ENCODE measurements around the gene TXN2. TPM values are rescaled to one million over a fixed set of nuclear protein-coding genes. Genes with fewer than 3 reads are reported as not detected.
"Not testable (repeated sequence)": the region's sequence is repeated elsewhere in the genome, so short reads cannot be mapped to it uniquely, and the experiment has no call there.

TXN2 gene
- total RNA-seq, 8 experiments from 2014 or later, result 44.9 to 82.2 (median 61.0) TPM

DNA sequence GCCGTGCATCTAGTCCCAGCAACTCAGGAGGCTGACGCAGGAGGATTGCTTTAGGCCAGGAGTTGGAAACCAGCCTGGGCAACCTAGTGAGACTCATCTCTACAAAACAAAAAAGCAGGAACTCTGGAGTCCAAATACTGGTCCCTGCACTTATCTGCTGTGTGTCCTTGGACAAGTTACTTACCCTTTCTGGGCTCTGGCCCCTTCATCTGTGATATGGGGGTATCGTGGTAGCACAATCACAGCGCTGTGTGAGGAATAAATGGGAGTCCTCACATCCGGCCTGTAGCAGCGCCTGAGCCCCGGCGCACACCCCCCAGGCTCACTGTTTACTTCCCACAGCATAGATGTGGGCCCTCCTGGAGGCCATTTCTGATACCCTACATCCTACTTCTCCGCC, 49.5 kb downstream of the TXN2 start:
- Histone ChIP-seq H3K4me1 (replicated peaks in 1 of 2) (peaks cover 0 to 26% of the 10 kb centered on the region in 2 donors), H3K27ac (no peak overlapping the region), H3K4me3 (no peak overlapping the region)
- ATAC-seq (replicated peaks in 6 of 8), result no peak
- WGBS, 10 experiments, result 72 to 100% (median 93%) methylated on average over 1 to 4 of the region's 9 CpGs; no CpG with 5 or more reads in 3 of the 10 experiments
- in situ Hi-C loops (cut with MboI; ENCODE audit: low pct_unique_long_range_greater_than_20kb in 2 of 9, low sequenced_read_pairs in 9 of 9, unreplicated experiment in 9 of 9), result no loop called here

DNA sequence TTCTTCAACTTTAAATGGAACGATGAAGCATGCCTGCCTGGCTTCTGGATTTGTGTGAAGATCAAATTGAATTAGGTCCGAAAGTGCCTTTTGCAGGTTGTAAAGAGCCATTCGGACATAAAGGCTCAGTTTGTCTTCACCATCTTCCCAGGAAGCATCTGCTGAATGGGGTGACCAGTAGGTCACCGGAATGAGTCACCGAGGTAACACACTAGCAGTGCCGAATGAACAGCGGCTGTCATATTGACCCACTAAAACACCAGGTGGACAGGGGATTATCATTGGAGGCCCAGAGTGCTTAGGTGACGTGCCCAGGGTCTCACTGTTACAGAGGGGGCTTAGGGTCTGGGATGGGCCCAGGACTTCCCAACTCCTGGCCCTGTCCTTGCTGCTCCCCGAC, 50.6 kb downstream of the TXN2 start:
- 51 to 100% (median 78%) methylated on average over 1 to 5 of the region's 9 CpGs; no CpG with 5 or more reads in 4 of the 10 experiments for WGBS, 10 experiments
- Histone ChIP-seq H3K4me1 (replicated peaks in 1 of 2) (peaks cover 8 to 36% of the 10 kb centered on the region in 2 donors), H3K27ac (no peak overlapping the region), H3K4me3 (no peak overlapping the region)
- in situ Hi-C loops (cut with MboI; ENCODE audit: low pct_unique_long_range_greater_than_20kb in 2 of 9, low sequenced_read_pairs in 9 of 9, unreplicated experiment in 9 of 9), result no loop called here
- ATAC-seq (replicated peaks in 6 of 8), result no peak

DNA sequence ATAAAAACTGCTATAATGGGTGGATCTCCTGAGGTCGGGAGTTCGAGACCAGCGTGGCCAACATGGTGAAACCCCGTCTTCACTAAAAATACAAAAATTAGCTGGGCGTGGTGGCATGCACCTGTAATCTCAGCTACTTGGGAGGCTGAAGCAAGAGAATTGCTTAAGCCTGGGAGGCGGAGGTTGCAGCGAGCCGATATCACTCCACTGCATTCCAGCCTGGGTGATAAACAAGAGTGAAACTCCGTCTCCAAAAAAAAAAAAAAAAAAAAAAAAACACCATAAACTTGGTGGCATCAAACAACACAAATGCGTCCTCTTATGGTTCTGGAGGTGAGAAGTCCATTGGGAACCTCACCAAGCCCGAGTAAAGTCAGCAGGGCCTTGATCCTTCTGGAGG, 53.5 kb downstream of the TXN2 start:
- H3K4me3 ChIP-seq; in situ Hi-C loops (cut with MboI; ENCODE audit: low pct_unique_long_range_greater_than_20kb in 2 of 9, low sequenced_read_pairs in 9 of 9, unreplicated experiment in 9 of 9); ATAC-seq (replicated peaks in 6 of 8); H3K27ac ChIP-seq: not testable (repeated sequence)
- H3K4me1 ChIP-seq (replicated peaks in 1 of 2), result peaks cover 9 to 20% of the 10 kb centered on the region in 2 donors
- WGBS, 10 experiments, result 80 to 100% (median 94%) methylated on average over 1 to 7 of the region's 11 CpGs; no CpG with 5 or more reads in 3 of the 10 experiments

DNA sequence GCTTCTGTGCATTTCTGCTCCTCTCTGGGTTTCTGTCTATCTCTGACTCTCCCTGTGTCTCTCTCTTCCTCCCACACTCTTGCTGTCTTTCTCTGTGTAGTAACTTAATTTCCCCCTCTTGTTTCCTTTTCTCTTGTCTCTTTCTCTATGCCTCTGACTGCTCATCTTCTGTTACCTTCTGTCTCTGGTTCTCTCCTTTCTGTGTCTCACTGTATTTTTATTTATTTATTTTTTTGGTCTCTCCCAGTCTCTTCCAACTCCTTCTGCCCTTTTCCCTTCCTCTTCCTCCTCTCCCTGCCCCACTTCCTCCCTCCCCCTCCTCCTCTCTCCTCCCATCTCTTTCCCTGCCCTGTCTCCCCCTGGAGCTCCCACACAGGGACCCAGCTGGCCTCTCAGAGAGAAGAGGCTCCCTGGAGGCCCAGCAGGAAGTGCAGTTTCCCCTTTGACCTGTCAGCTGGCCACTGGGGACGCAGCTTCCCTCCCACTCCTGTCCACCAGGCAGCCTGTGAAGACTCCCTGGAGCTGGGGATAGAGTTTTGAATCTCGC, 55.4 kb downstream of the TXN2 start:
- WGBS, 10 experiments, result 40 to 60% methylated on average over 1 of the region's 2 CpGs; no CpG with 5 or more reads in 8 of the 10 experiments
- H3K4me3 ChIP-seq, result no peak overlapping the region
- peak overlapping the region; percentile 51 to 59 for H3K27ac ChIP-seq
- peaks cover 9 to 13% of the 10 kb centered on the region in 2 donors for H3K4me1 ChIP-seq (replicated peaks in 1 of 2)
- in situ Hi-C loops (cut with MboI; ENCODE audit: low pct_unique_long_range_greater_than_20kb in 2 of 9, low sequenced_read_pairs in 9 of 9, unreplicated experiment in 9 of 9), result no loop called here
- peak in 5 of 8 experiments; percentile 71 to 98 (median 98) for ATAC-seq (replicated peaks in 6 of 8)

DNA sequence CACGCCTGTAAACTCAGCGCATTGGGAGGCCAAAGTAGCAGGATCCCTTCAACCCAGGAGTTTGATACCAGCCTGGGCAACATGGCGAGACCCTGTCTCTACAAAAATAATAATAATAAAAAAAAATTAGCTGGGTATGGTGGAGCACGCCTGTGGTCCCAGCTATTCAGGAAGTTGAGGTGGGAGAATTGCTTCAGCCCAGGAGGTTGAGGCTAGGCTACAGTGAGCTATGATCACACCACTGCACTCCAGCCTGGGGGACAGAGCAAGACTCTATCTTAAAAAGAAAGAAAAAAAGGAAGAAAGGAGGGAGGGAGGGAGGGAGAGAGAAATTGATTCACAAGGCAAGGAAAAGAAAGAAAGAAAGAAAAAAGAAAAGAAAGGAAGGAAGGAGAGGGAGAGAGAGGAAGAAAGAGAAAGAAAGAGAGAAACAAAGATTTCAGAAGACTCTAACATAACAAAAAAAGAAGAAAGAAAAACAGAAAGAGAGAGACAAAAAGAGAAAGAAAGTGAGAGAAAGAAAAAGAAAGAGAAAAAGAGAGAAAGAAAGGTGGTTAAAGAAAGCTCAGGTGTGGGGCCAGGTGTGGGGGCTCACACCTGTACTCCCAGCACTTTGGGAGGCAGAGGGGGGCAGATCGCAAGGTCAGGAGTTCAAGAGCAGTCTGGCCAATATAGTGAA, 56.4 kb downstream of the TXN2 start:
- ATAC-seq (replicated peaks in 6 of 8), result no peak
- Histone ChIP-seq H3K27ac (no peak overlapping the region), H3K4me1 (replicated peaks in 1 of 2) (peaks cover 9 to 13% of the 10 kb centered on the region in 2 donors), H3K4me3 (no peak overlapping the region)
- WGBS, 10 experiments, result 77 to 100% (median 99%) methylated on average over 1 to 5 of the region's 5 CpGs; no CpG with 5 or more reads in 2 of the 10 experiments
- in situ Hi-C loops (cut with MboI; ENCODE audit: low pct_unique_long_range_greater_than_20kb in 2 of 9, low sequenced_read_pairs in 9 of 9, unreplicated experiment in 9 of 9), result no loop called here

DNA sequence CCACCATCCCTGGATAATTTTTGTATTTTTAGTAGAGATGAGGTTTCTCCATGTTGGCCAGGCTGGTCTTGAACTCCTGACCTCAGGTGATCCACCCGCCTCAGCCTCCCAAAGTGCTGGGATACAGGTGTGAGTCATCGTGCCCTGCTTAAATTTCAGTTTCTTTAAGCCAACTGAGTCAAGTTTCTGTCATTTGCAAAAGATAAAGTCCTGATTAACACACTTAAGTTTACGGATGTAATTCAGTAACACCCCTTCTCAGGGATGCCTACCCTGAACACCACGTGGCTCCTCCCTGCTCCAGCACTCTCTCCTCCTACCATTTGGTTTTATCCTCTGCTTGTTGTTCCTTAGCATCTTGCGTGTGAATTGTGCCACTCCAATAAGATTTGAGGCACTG, 57.0 kb downstream of the TXN2 start:
- H3K4me3 ChIP-seq; H3K27ac ChIP-seq; ATAC-seq (replicated peaks in 6 of 8); in situ Hi-C loops (cut with MboI; ENCODE audit: low pct_unique_long_range_greater_than_20kb in 2 of 9, low sequenced_read_pairs in 9 of 9, unreplicated experiment in 9 of 9): not testable (repeated sequence)
- H3K4me1 ChIP-seq (replicated peaks in 1 of 2), result peaks cover 10 to 17% of the 10 kb centered on the region in 2 donors
- 83 to 100% (median 92%) methylated on average over 1 to 4 of the region's 5 CpGs; no CpG with 5 or more reads in 6 of the 10 experiments for WGBS, 10 experiments

DNA sequence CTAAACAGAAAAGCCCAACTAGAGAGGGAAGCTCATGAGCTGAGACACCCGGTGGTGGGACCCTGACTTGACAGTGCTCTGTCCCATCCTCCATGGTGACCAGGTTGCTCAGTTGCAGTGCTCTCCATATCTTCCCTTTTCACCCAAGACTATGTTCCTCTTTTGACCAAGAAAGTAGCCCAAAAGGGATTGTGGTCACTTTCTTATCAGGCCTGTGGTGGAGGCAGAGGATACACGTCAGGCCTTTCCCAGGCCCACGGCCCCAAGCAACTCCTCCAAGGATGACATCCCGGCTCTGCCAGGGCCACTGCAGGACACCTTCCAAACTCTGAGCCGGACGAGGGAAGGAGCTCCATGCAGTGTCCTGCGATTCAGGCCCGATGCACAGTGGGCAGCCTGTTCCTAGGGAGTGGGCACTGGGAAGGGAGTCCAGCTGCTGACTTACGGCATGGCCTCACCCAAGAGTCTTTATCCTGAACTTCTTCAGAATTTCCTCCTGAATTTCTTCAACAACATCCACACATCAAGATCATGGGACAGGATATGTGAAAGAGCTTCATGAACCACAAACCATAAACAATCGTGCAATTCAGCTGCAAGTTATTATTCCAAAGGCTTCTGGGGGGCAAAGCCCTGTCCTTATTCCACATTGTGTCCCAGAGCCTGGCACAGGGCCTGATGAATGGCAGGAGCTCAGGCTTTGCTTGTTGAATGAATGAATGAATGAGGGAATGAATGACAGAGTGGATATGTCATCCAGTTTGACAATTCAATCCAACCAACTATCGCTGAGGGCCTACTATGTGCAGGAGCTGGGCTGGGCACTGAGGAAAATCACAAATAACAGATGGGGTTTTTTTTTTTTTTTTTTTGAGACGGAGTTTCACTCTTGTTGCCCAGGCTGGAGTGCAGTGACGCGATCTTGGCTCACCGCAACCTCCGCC, 57.7 kb downstream of the TXN2 start:
- Histone ChIP-seq H3K4me1 (replicated peaks in 1 of 2) (peaks cover 13 to 24% of the 10 kb centered on the region in 2 donors), H3K4me3 (no peak overlapping the region), H3K27ac (no peak overlapping the region)
- in situ Hi-C loops (cut with MboI; ENCODE audit: low pct_unique_long_range_greater_than_20kb in 2 of 9, low sequenced_read_pairs in 9 of 9, unreplicated experiment in 9 of 9), result no loop called here
- 70 to 100% (median 93%) methylated on average over 1 to 9 of the region's 16 CpGs; no CpG with 5 or more reads in 3 of the 10 experiments for whole genome bisulfite sequencing, 10 experiments
- no peak for ATAC-seq (replicated peaks in 6 of 8)

DNA sequence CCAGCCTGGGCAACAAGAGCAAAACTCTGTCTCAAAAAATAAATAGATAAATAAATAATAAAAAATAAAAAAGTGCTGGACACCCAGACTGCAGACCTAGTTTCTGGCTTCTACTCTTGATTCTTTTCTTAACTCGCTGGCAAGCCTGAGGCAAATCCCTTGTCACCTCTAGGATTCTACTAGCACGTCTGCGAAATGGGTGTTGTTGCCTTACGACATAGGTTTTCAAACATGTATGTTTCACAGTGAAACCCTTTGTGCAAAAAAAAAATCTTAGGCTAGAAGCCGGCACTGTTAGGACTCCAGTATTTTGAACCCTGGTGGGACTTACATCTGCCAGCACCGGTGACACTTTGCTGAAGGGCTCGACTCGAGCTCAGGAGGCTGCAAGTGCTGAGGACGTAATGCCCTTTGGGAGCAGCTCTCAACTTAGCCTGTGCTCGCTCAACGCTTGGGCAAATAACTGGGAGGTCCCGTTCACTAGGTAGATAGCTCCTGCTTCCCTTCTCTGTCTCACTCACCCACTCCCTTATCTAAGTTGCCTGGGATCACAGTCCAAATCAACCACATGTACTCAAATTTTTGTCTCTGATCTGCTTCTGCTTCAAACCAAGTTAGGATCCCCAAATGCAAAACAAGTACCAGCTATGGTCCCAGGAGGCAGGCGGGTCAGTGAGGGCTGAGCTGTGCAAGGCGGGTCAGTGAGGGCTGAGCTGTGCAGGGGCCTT, 59.0 kb downstream of the TXN2 start:
- Histone ChIP-seq H3K27ac (no peak overlapping the region), H3K4me1 (replicated peaks in 1 of 2) (peaks cover 13 to 26% of the 10 kb centered on the region in 2 donors), H3K4me3 (no peak overlapping the region)
- WGBS, 10 experiments, result 73 to 100% (median 93%) methylated on average over 1 to 6 of the region's 14 CpGs; no CpG with 5 or more reads in 1 of the 10 experiments
- in situ Hi-C loops (cut with MboI; ENCODE audit: low pct_unique_long_range_greater_than_20kb in 2 of 9, low sequenced_read_pairs in 9 of 9, unreplicated experiment in 9 of 9), result no loop called here
- ATAC-seq (replicated peaks in 6 of 8), result no peak

DNA sequence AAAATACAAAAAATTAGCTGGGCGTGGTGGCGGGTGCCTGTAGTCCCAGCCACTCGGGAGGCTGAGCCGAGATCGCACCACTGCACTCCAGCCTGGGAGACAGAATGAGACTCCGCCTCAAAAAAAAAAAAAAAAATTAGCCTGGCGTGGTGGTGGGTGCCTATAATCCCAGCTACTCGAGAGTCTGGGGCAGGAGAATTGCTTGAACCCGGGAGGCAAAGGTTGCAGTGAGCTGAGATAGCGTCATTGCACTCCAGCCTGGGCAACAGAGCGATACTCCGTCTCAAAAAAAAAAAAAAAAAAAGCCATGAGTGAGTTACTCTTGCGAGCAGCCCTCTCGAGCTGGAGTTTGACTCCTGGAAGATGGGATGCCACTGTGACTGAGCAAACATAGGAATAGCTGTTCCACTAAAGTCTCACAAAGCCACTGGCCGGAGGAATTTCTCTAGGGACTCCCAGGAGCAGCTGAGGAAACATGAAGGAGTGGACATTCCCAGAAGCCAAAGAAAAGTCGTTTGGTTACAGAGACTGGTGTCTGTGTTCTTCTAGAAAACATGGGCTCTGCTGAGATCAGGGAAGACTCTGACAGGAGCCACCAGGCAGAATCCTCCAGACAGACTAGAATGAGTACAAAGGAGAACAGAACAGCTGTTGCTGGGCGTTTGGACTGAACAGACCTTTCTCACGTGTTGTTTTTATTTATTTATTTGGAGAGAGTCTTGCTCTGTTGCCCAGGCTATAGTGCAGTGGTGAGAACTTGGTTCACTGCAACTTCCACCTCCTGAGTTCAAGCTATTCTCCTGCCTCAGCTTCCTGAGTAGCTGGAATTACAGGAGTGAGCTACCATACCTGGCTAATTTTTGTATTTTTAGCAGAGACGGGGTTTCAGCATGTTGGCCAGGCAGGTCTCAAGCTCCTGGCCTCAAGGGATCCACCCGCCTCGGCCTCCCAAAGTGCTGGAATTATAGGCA, 61.2 kb downstream of the TXN2 start:
- H3K27ac ChIP-seq, result peak overlapping the region in 1 of 2 donors; percentile 60
- peaks cover 4 to 13% of the 10 kb centered on the region in 2 donors for H3K4me1 ChIP-seq (replicated peaks in 1 of 2)
- 26 to 94% (median 80%) methylated on average over 3 to 12 of the region's 21 CpGs for WGBS, 10 experiments
- peak in 4 of 8 experiments; percentile 21 to 56 (median 26) for ATAC-seq (replicated peaks in 6 of 8)
- in situ Hi-C loops (cut with MboI; ENCODE audit: low pct_unique_long_range_greater_than_20kb in 2 of 9, low sequenced_read_pairs in 9 of 9, unreplicated experiment in 9 of 9), result no loop called here
- H3K4me3 ChIP-seq, result no peak overlapping the region

DNA sequence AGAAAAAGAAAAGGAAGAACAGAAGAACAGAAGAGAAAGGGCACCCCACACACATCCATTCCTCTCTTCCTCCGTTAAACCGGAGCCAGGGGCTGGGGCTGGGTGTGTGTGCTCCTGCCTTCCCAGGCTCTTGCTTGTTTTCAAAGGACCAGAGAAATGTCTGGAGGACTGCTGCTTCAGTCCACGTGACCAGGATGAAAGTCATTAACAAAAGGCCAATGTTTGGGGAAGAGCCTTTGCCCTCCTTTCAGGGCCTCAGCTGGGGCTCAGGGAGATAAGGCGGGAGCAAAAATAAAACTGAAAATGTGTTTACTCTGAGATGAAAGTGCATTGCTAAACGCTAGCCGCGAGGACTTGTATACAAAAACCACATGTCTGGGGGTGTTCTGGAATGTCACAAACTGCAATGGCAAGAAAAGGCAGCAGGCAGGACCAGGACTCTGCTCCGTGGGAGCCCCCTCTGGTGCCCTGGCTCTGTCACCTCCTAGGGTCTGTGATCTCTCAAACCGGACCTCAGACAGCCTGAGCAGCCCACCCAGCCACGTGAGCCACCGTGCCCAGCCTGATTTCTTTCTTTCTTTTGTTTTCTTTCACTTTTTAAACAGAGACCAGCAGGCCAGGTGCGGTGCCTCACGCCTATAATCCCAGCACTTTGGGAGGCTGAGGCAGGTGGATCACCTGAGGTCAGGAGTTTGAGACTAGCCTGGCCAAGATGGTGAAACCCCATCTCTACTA, 62.1 kb downstream of the TXN2 start:
- WGBS, 10 experiments, result 0 to 38% (median 13%) methylated on average over 2 to 11 of the region's 13 CpGs
- peaks cover 4 to 13% of the 10 kb centered on the region in 2 donors for H3K4me1 ChIP-seq (replicated peaks in 1 of 2)
- H3K4me3 ChIP-seq, result no peak overlapping the region
- ATAC-seq (replicated peaks in 6 of 8), result peak; percentile 80 to 93 (median 87)
- peak overlapping the region in 1 of 2 donors; percentile 60 for H3K27ac ChIP-seq
- in situ Hi-C loops (cut with MboI; ENCODE audit: low pct_unique_long_range_greater_than_20kb in 2 of 9, low sequenced_read_pairs in 9 of 9, unreplicated experiment in 9 of 9), result no loop called here

DNA sequence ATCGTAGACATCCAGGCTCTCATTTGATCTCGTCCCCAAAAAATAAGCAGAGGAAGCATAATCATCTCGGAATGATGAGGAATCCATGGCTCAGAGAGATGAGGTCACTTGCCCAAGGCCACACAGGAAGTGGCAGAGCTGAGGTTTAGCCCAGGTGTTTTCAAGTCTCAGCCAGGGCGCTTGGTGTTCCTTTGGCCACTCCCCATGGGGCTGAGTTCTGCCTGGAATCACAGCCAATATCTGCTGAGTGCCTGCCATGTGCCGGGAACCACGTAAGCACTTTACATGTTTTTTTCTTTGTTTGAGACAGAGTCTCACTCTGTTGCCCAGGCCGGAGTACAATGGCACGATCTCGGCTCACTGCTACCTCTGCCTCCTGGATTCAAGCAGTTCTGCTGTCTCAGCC, 64.2 kb downstream of the TXN2 start:
- peak in 1 of 8 experiments; percentile 53 for ATAC-seq (replicated peaks in 6 of 8)
- Histone ChIP-seq H3K4me3 (no peak overlapping the region), H3K4me1 (replicated peaks in 1 of 2) (peaks cover 4 to 13% of the 10 kb centered on the region in 2 donors), H3K27ac (no peak overlapping the region)
- 30 to 100% (median 85%) methylated on average over 1 to 5 of the region's 9 CpGs; no CpG with 5 or more reads in 5 of the 10 experiments for WGBS, 10 experiments
- in situ Hi-C loops (cut with MboI; ENCODE audit: low pct_unique_long_range_greater_than_20kb in 2 of 9, low sequenced_read_pairs in 9 of 9, unreplicated experiment in 9 of 9), result no loop called here
